PC-3 (cell line): ENCODE data around the gene VGLL2. TPM values are rescaled to one million over a fixed set of nuclear protein-coding genes. Genes with fewer than 3 reads are reported as not detected.

Source experiments
- ATAC-seq: fragments of 200-7000 bp; cut with Tn5 transposase; 2 replicates; pipeline ENCODE4 v1.9.1; 2020; ENCODE audit warnings: mild to moderate bottlenecking, moderate library complexity
- BruUV-seq: library from RNA; stranded (reverse); fragments of 400-500 nt; replicated peaks from 2 replicates; lab custom pipeline; 2021; lab: Mats Ljungman, UMichigan
- CTCF ChIA-PET: fragments of 300-600 bp; sonication (Branson Sonifier 250); formaldehyde crosslinking; loops from one replicate; lab custom pipeline; 2022; ENCODE audit warnings: antibody characterized with exemption; lab: Charles Lee
- POLR2A ChIA-PET: fragments of 300-600 bp; sonication (Branson Sonifier 250); formaldehyde crosslinking; loops from one replicate; lab custom pipeline; 2022; ENCODE audit warnings: antibody characterized with exemption; ENCODE audit not compliant: unreplicated experiment; lab: Charles Lee
- DNase-seq: peaks from one replicate; pipeline ENCODE4 v3.0.0-alpha.2; 2015
- H2AFZ ChIP-seq: fragments of 300-600 bp; sonication (generic); 2 replicates; pipeline ENCODE4 v1.6.0; 2016; ENCODE audit warnings: antibody characterized with exemption, low read length
- H3F3A ChIP-seq: fragments of 300-600 bp; sonication (generic); one replicate; pipeline ENCODE4 v1.6.0; 2017; ENCODE audit warnings: antibody characterized with exemption, low read length, control low read depth, mild to moderate bottlenecking; ENCODE audit not compliant: unreplicated experiment
- H3K27ac ChIP-seq: fragments of 300-600 bp; sonication (generic); 2 replicates; pipeline ENCODE4 v1.5.1; 2016; ENCODE audit warnings: mild to moderate bottlenecking, low read length
- H3K27me3 ChIP-seq: fragments of 300-600 bp; sonication (generic); 2 replicates; pipeline ENCODE4 v1.6.1; 2016; ENCODE audit warnings: low read length, mixed read lengths
- H3K36me3 ChIP-seq: fragments of 300-600 bp; sonication (generic); 2 replicates; pipeline ENCODE4 v1.6.1; 2016; ENCODE audit warnings: low read depth, mixed run types, low read length, mixed read lengths
- H3K4me1 ChIP-seq: fragments of 300-600 bp; sonication (generic); 2 replicates; pipeline ENCODE4 v1.5.1; 2016; ENCODE audit warnings: low read length; ENCODE audit not compliant: insufficient read depth
- H3K4me2 ChIP-seq: fragments of 300-600 bp; sonication (generic); 2 replicates; pipeline ENCODE4 v1.6.0; 2016; ENCODE audit warnings: low read length
- H3K4me3 ChIP-seq: fragments of 300-600 bp; sonication (generic); 2 replicates; pipeline ENCODE4 v1.5.1; 2016; ENCODE audit warnings: mild to moderate bottlenecking, low read length, mixed read lengths
- H3K79me2 ChIP-seq: fragments of 300-600 bp; sonication (generic); 2 replicates; pipeline ENCODE4 v1.6.1; 2017; ENCODE audit warnings: low read length, mixed read lengths
- H3K9ac ChIP-seq: fragments of 300-600 bp; sonication (generic); 2 replicates; pipeline ENCODE4 v1.6.0; 2016; ENCODE audit warnings: mild to moderate bottlenecking, low read length
- H3K9me2 ChIP-seq: fragments of 300-600 bp; sonication (generic); replicated peaks from 2 replicates; pipeline ENCODE4 v1.6.1; 2016; ENCODE audit warnings: mixed run types, low read length, mixed read lengths
- H3K9me3 ChIP-seq: fragments of 300-600 bp; sonication (generic); 2 replicates; pipeline ENCODE4 v1.6.1; 2016; ENCODE audit warnings: low read length, mixed read lengths
- H4K20me1 ChIP-seq: fragments of 300-600 bp; sonication (generic); 2 replicates; pipeline ENCODE4 v1.6.1; 2016; ENCODE audit warnings: low read length, mixed read lengths
- CTCF ChIP-seq: fragments of 300-600 bp; sonication (generic); conservative IDR thresholded peaks from 2 replicates; pipeline ENCODE4 v1.5.1; 2017; ENCODE audit warnings: antibody characterized with exemption, low read depth, mild to moderate bottlenecking, low read length
- EZH2 ChIP-seq: fragments of 300-600 bp; sonication (generic); IDR thresholded peaks from one replicate; pipeline ENCODE4 v1.6.1; 2017; ENCODE audit warnings: antibody characterized with exemption, mild to moderate bottlenecking, low read length; ENCODE audit not compliant: unreplicated experiment
- EZH2phosphoT487 ChIP-seq: fragments of 300-600 bp; sonication (generic); IDR thresholded peaks from 2 replicates; pipeline ENCODE4 v1.6.1; 2018; ENCODE audit warnings: mild to moderate bottlenecking, antibody characterized with exemption, low read length, borderline replicate concordance
- intact Hi-C: fragments of 100-400 bp; cut with micrococcal nuclease; formaldehyde crosslinking; loops from 2 replicates; pipeline ENCODE4 v1.9.0; 2023
- total RNA-seq: library from RNA; depleted of rRNA; stranded (reverse); fragments of >200 nt; gene quantifications from 2 replicates; pipeline ENCODE4 v1.2.3, GENCODE V29; 2014

Gene VGLL2
- total RNA-seq, 1 experiment from 2014 or later: not detected

GRCh38 chr6:117226778-117227177 lies 38.6 kb upstream of the VGLL2 start:
- no peaks in the 10 kb centered on the region for H4K20me1 ChIP-seq
- H3F3A ChIP-seq: no peaks in the 10 kb centered on the region
- no peaks in the 10 kb centered on the region for H3K36me3 ChIP-seq
- ChIA-PET CTCF (no interaction called here), POLR2A (no interaction called here)
- H3K4me3 ChIP-seq: no peak overlapping the region
- H3K9ac ChIP-seq: no peak overlapping the region
- no peaks in the 10 kb centered on the region for H3K27me3 ChIP-seq
- H3K9me2 ChIP-seq: no peaks in the 10 kb centered on the region
- no TSS peak for BruUV-seq
- intact Hi-C loops: no loop called here
- H3K27ac ChIP-seq: no peak overlapping the region
- H3K9me3 ChIP-seq: no peaks in the 10 kb centered on the region
- no peaks in the 10 kb centered on the region for H3K4me1 ChIP-seq
- TF ChIP-seq EZH2 (no peak), CTCF (no peak), EZH2phosphoT487 (no peak)
- H3K79me2 ChIP-seq: no peaks in the 10 kb centered on the region
- H3K4me2 ChIP-seq: no peak overlapping the region
- DNase-seq (no peak), ATAC-seq (no peak)
- H2AFZ ChIP-seq: no peak overlapping the region

GRCh38 chr6:117227245-117227962 lies 38.0 kb upstream of the VGLL2 start:
- no peak for ATAC-seq
- H3K9ac ChIP-seq: no peak overlapping the region
- BruUV-seq: no TSS peak
- TF ChIP-seq EZH2 (no peak), EZH2phosphoT487 (no peak), CTCF (no peak)
- CTCF ChIA-PET: no interaction called here
- no peaks in the 10 kb centered on the region for H3F3A ChIP-seq
- no peaks in the 10 kb centered on the region for H3K9me3 ChIP-seq
- POLR2A ChIA-PET: no interaction called here
- H4K20me1 ChIP-seq: no peaks in the 10 kb centered on the region
- intact Hi-C loops: no loop called here
- no peaks in the 10 kb centered on the region for H3K27me3 ChIP-seq
- H3K4me2 ChIP-seq: no peak overlapping the region
- no peak overlapping the region for H3K27ac ChIP-seq
- no peaks in the 10 kb centered on the region for H3K36me3 ChIP-seq
- DNase-seq: no peak
- no peak overlapping the region for H2AFZ ChIP-seq
- no peaks in the 10 kb centered on the region for H3K4me1 ChIP-seq
- no peak overlapping the region for H3K4me3 ChIP-seq
- no peaks in the 10 kb centered on the region for H3K79me2 ChIP-seq
- no peaks in the 10 kb centered on the region for H3K9me2 ChIP-seq

GRCh38 chr6:117228202-117228601 lies 37.2 kb upstream of the VGLL2 start:
- intact Hi-C loops: no loop called here
- Histone ChIP-seq H3K9me2 (no peaks in the 10 kb centered on the region), H3K9me3 (no peaks in the 10 kb centered on the region), H3K4me1 (no peaks in the 10 kb centered on the region), H3K27ac (no peak overlapping the region), H2AFZ (no peak overlapping the region), H3F3A (no peaks in the 10 kb centered on the region), H3K27me3 (no peaks in the 10 kb centered on the region), H3K79me2 (no peaks in the 10 kb centered on the region), H4K20me1 (no peaks in the 10 kb centered on the region), H3K36me3 (no peaks in the 10 kb centered on the region), H3K4me2 (no peak overlapping the region), H3K4me3 (no peak overlapping the region), H3K9ac (no peak overlapping the region)
- BruUV-seq: no TSS peak
- no peak for DNase-seq
- ChIA-PET POLR2A (no interaction called here), CTCF (no interaction called here)
- no peak for ATAC-seq
- no peak for TF ChIP-seq CTCF
